ENCODE measurements around the gene SERGEF.

The SERGEF gene

DNA sequence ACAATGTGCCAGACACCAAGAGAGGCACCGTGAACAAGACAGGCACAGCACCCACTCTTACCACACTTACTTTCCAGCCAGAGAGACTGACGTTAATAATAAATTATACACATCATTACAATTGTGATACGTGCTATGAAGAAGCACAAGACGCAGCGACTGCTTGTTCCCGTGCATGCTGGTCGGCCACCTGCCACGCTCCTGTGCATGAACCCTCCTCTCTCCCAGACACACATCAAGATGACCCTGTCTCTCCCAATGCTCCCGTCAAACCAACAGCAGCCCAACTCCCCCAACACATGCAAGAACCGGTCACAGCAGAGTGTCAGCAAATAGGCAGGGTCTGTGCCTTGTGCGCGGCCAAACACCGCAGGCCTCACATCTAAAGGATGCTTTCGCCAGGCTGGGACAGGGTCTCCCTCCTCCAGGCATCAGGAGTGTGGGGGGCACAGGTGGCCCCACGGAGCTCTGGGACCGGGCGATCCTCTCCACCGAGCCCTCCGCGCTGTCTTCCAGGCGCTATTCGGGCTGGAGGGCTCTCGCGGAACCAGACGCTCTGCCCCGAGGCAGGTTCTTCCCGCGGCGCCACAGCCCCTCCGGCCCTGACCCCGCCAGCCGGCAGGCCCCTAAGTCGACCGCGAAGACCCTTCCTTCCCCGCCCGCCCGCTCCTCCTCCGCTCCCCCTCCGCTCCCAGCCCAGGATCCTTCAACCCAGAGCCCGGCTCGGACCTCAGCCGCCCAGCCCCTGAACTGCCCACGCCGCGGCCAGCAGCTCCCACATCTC is 533 bp downstream of the SERGEF start:
- TF ChIP-seq GATA3 (IDR thresholded peaks at IDR 0.05; ENCODE audit: low read depth, low read length): no peak
- TF ChIP-seq GATA2 (IDR thresholded peaks at IDR 0.05; ENCODE audit: low read depth, low read length): no peak

GRCh38 chr11:18011633-18012032 is 1.2 kb downstream of the SERGEF start:
- TF ChIP-seq GATA3 (IDR thresholded peaks at IDR 0.05; ENCODE audit: low read depth, low read length): no peak
- no peak for TF ChIP-seq GATA2 (IDR thresholded peaks at IDR 0.05; ENCODE audit: low read depth, low read length)

GRCh38 chr11:18010977-18011586 is 1.8 kb downstream of the SERGEF start:
- TF ChIP-seq GATA2 (IDR thresholded peaks at IDR 0.05; ENCODE audit: low read depth, low read length): no peak
- TF ChIP-seq GATA3 (IDR thresholded peaks at IDR 0.05; ENCODE audit: low read depth, low read length): no peak

DNA sequence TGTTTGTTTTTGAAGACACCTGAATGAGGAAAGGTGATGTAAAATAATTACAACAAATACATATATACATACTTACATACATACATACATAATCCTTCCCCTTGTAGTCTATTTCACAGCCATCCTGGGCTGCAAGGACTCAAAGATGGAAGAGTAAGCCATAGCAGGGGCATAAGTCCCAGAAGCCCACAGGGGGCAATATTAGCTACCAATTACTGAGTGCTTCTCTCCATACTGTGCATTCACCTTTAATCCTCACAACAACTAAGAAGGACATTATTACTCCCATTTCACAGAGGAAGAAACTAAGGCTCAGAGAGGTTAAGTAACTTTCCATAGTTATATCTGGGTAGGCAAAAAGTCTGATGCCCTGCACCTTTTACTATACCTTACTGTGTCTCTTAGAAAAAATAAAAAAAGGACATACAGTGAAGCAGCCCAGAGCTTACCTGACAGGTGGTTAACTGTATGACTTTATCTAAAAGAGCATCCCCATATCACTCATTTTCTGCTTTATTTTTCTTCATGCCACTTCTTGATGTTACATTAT is 2.7 kb downstream of the SERGEF start:
- TF ChIP-seq GATA3 (IDR thresholded peaks at IDR 0.05; ENCODE audit: low read depth, low read length): no peak
- no peak for TF ChIP-seq GATA2 (IDR thresholded peaks at IDR 0.05; ENCODE audit: low read depth, low read length)

- TF ChIP-seq GATA3 (IDR thresholded peaks at IDR 0.05; ENCODE audit: low read depth, low read length): no peak
- TF ChIP-seq GATA2 (IDR thresholded peaks at IDR 0.05; ENCODE audit: low read depth, low read length): no peak
These were observed 7.3 kb downstream of the SERGEF start for GRCh38 chr11:18005376-18006129.

DNA sequence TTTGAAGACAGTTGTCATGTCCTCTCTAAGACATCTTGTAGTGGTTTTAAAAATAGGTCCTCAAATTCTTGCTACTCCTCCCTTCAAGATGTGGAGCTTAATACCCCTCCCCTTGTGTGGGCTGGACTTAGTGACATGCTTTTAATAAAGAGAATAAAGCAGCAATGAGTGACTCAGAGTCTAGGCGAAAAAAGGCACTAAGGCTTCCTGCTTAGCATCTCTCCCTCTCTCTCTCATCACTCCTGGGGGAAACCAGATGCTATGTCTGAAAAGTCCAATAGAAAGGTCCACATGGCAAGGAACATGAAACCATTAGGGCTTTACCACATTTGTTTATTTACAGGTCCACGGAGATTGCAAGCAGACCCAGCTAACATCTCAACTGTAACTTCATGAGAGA is 11.7 kb downstream of the SERGEF start:
- no peak for TF ChIP-seq GATA3 (IDR thresholded peaks at IDR 0.05; ENCODE audit: low read depth, low read length)
- TF ChIP-seq GATA2 (IDR thresholded peaks at IDR 0.05; ENCODE audit: low read depth, low read length): no peak

DNA sequence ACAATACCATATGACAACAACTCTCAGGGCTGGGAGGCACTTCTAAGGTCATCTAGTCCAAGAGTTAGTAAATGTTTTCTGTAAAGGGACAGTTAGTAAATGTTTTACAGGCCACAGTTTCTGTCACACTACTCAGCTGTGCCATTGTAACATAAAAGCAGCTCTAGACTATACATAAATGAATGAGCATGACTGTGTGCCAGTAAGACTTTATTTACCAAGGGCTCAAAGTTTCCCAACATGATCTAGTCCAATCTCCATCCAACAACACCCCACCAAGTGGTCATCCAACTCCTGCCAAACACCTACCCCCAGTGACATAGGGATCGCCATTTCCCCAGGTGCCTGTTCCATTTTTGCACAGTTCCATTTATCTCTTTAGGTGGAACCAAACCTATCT is 12.1 kb downstream of the SERGEF start:
- no peak for TF ChIP-seq GATA2 (IDR thresholded peaks at IDR 0.05; ENCODE audit: low read depth, low read length)
- no peak for TF ChIP-seq GATA3 (IDR thresholded peaks at IDR 0.05; ENCODE audit: low read depth, low read length)

- no peak for TF ChIP-seq GATA3 (IDR thresholded peaks at IDR 0.05; ENCODE audit: low read depth, low read length)
- TF ChIP-seq GATA2 (IDR thresholded peaks at IDR 0.05; ENCODE audit: low read depth, low read length): no peak
These were observed 19.9 kb downstream of the SERGEF start for GRCh38 chr11:17992916-17993315.

- TF ChIP-seq GATA2 (IDR thresholded peaks at IDR 0.05; ENCODE audit: low read depth, low read length) (no peak), GATA3 (IDR thresholded peaks at IDR 0.05; ENCODE audit: low read depth, low read length) (no peak)
These were observed 20.9 kb downstream of the SERGEF start for GRCh38 chr11:17991783-17992433.

DNA sequence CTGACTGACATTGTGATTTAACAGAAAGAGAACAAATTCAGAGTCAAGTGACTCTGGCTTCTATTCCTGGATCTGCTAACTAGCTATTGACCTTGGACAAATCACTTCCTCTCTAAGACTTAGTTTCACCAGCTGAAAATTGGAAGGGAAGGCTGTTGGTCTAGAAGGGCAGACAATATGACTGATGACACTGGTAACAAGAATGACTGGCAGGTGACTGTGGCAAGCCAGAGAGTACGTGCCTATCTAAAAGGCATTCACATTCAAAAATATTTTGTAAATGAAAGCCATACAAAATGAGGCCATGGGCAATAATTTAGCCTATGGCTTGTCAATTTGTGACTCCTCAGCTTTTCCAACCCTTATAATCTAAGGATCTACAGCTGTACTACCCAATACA is 23.5 kb downstream of the SERGEF start:
- TF ChIP-seq GATA2 (IDR thresholded peaks at IDR 0.05; ENCODE audit: low read depth, low read length) (no peak), GATA3 (IDR thresholded peaks at IDR 0.05; ENCODE audit: low read depth, low read length) (no peak)

DNA sequence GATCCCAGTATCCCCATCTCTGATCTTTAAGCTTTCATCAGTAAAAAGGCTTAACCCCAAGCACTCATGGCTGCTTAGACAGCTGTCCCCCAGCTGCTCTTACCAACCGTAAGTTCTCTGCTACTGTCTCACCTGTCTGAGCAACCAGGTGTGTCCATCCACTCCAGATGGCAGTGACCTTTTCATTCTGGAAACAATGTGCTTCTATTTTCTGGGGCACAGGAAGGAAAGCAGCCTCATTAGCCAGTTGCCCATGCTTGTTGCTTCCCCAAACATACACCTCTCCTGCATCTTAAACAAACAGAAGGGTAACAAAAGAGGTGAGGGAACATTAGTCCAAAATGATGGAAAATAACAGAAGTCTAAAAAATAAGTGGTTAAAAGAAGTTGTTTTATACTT is 24.4 kb downstream of the SERGEF start:
- TF ChIP-seq GATA3 (IDR thresholded peaks at IDR 0.05; ENCODE audit: low read depth, low read length) (no peak), GATA2 (IDR thresholded peaks at IDR 0.05; ENCODE audit: low read depth, low read length) (no peak)

- TF ChIP-seq GATA3 (IDR thresholded peaks at IDR 0.05; ENCODE audit: low read depth, low read length) (no peak), GATA2 (IDR thresholded peaks at IDR 0.05; ENCODE audit: low read depth, low read length) (no peak)
These were observed 25.0 kb downstream of the SERGEF start for GRCh38 chr11:17987826-17988225.

- TF ChIP-seq GATA2 (IDR thresholded peaks at IDR 0.05; ENCODE audit: low read depth, low read length) (no peak), GATA3 (IDR thresholded peaks at IDR 0.05; ENCODE audit: low read depth, low read length) (no peak)
These were observed 26.1 kb downstream of the SERGEF start for GRCh38 chr11:17986711-17987220.

Measured in SH-SY5Y (cell line).